Measurements from ENCODE around the gene GAP43.

The GAP43 gene

DNA sequence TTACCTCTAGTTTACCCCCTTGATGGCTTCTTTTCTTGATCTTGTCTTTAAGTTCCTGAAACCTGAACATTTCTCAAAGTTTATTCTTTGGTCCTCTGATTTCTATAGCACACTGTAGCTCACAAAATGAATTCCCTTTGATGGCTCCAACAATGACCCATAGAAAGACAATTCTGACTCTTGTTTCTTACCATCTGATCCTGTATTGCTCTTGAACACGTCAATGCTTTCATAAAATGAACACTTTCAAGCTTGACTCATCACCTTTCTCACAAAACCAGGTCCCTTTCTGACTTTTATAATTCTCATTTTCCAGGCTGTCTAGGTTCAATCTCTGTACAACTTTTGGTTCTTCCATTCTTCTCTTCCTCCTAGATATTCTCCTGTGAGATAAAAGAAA lies 5.7 kb upstream of the GAP43 start:
- DNase-seq (no peak), ATAC-seq (peak; percentile 75)
- Mint-ChIP-seq H3K27me3 (peaks cover 32% of the 10 kb centered on the region), H3K27ac (peak overlapping the region in 1 of 2 donors; percentile 73), H3K4me3 (no peak overlapping the region), H3K9me3 (no peaks in the 10 kb centered on the region), H3K4me1 (peaks cover 8% of the 10 kb centered on the region)

DNA sequence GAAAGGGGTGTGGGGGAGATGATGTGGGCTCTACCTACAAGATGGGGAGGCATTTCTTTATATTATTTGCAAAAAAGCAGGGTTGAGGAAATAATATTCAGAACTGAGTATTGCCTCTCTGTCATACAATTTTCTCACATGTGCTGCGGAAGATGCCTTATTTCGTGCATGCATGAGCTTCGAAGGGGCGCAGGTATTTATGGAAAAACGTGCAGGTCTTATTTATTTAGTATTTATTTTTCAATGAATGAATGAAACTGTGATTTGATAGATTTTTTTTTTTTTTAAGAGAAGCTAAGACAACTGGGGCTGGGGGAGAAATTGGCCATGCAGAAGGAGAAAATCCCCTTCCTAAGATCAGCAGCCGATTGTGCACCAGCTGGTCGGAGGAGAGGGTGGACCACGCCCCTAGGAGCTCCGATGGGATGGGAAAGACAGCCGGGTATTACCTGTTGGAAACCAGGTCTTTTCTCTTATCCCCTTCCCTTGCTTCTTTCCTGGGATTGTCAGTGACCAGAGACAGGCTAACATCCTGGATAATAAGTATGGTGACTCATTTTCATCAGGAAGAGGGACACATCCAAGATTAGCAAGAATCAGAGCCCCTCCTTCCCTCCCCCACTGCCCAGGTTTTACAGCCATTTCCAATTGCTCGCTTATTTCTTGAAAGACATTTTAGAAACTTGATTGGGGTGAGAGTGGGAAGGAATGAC lies 875 bp downstream of the GAP43 start:
- DNase-seq = no peak
- Mint-ChIP-seq H3K4me3 (peak overlapping the region; percentile 48 to 54), H3K27ac (no peak overlapping the region), H3K4me1 (peaks cover 17% of the 10 kb centered on the region), H3K9me3 (no peaks in the 10 kb centered on the region), H3K27me3 (peaks cover 62% of the 10 kb centered on the region)
- ATAC-seq = no peak

DNA sequence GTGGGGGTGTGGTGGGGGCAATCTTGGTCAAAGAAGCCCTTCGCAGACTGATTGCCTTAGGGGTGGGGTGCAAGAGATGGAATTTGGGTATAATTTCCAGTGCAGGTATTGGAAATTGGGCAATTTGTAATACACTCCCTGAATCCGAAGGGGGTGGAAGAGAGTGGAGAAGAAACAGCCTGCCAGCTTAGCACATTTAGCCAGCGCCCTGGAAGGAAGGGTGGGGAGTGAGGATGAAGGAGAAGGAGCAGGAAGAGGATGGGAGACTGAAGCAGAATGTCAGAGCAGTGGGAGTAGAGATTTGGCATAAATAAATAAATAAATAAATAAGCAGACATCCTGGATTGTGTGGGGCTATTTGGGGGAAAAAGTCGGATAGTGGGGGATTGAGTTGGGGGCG lies 1.6 kb downstream of the GAP43 start:
- Mint-ChIP-seq H3K9me3 (no peaks in the 10 kb centered on the region), H3K27ac (no peak overlapping the region), H3K4me1 (peaks cover 17% of the 10 kb centered on the region), H3K4me3 (no peak overlapping the region), H3K27me3 (peaks cover 57% of the 10 kb centered on the region)
- ATAC-seq (no peak), DNase-seq (no peak)

DNA sequence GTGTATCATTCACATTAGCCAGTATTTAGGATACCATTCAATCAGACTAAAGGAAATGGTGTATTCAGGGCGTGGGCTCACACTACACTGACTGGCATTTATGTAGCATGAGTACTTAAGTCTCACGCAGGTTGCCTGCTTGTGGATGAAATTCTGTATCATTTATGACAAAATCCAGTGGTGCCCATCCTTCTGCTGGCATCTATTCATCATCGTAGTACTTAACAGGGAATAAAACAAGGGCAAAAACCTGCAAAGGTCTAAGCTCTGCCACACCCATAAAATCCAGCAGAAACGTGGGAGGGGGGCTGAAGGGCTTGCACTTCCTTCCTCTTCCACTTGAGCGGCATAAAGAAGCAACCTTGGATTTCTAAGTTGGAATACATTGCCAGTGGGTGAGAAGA lies 2.7 kb downstream of the GAP43 start:
- ATAC-seq (no peak), DNase-seq (no peak)
- Mint-ChIP-seq H3K4me1 (peaks cover 17% of the 10 kb centered on the region), H3K9me3 (no peaks in the 10 kb centered on the region), H3K4me3 (no peak overlapping the region), H3K27ac (peak overlapping the region in 1 of 2 donors; percentile 28), H3K27me3 (peaks cover 57% of the 10 kb centered on the region)

DNA sequence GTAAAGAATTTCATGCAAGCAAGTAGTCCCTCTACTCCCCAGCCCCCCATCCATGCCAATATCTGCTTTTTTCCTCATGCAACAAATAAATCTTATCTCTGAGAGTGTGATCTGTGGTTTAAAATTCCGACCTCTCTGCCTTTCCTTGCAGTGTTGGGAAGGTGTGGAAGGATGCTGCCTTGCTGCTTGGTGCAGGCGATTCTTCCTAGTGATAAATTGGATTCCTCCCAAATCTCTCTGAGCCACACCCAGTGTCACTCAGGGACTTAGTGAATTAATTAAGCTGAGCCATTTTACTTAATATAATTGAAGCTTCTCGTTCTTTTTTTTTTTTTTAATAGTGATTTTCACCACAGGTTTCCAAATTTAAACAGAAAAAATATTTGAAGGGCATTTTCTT lies 3.4 kb downstream of the GAP43 start:
- H3K4me1 Mint-ChIP-seq = peaks cover 17% of the 10 kb centered on the region
- H3K27me3 Mint-ChIP-seq = peaks cover 50% of the 10 kb centered on the region
- H3K27ac Mint-ChIP-seq = no peak overlapping the region
- ATAC-seq = no peak
- no peak overlapping the region for H3K4me3 Mint-ChIP-seq
- no peaks in the 10 kb centered on the region for H3K9me3 Mint-ChIP-seq
- DNase-seq = no peak

DNA sequence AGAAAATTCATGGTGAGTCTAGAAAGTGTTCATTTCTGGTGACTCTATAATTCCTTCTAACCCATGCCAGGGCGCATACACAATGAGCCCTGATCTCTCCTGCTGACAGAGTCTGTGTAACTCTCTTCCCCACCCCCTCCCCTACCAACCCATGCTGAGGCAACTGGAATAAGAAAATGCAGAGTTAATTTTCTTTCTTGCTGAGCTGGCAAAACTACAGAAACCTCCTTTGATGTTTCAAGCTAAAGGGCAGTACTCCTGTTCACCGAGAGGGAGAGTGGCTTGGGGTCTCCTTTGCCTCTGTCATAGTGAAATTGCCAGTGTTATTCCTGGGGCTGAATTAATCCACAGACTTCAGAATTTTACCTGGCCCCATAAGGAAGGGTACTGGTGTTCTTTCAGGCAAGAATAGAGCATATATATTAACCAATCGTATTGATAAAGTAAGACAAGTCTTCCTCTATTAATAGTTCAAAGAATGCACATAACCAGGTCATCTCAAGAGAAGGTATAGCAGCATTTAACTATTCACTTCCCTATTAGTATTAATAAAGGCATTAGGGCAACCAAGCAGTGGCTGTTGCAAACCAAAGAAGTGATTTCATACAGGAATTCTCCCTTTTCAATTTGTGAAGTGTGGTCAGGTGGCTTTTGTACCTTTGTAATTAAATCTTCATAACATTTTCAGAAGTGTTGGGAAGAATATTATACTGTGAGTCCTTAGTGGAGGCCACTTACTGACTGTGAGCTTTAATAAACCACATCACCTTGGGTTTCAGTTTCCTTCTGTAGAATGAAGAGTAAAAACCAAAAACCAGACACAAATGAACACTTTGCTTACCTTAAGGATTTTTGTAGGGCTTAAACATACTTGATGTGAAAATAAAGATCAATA lies 4.1 kb downstream of the GAP43 start:
- Mint-ChIP-seq H3K27ac (no peak overlapping the region), H3K9me3 (no peaks in the 10 kb centered on the region), H3K4me1 (peaks cover 17% of the 10 kb centered on the region), H3K4me3 (no peak overlapping the region), H3K27me3 (peaks cover 44% of the 10 kb centered on the region)
- ATAC-seq = peak; percentile 62
- DNase-seq = no peak

DNA sequence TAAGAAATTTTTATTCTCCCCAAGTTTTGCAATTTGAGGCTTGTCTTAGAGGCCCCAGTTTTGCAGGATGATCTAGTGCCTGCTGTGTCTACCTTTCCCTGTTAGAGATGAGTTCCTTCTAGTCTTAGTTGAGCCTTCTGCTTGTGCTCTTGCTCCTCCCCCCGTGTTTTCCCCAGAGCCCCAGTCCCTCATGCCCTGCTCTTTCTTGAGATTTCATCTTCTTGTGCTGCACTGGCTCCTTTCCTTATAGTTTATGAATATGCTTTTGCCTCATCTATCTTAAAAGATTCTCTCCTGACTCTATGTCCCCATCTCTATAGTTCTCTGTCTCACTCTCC lies 4.7 kb downstream of the GAP43 start:
- Mint-ChIP-seq H3K27ac (no peak overlapping the region), H3K27me3 (peaks cover 43% of the 10 kb centered on the region), H3K4me1 (peaks cover 15% of the 10 kb centered on the region), H3K4me3 (no peak overlapping the region), H3K9me3 (no peaks in the 10 kb centered on the region)
- DNase-seq (no peak), ATAC-seq (peak; percentile 46)

DNA sequence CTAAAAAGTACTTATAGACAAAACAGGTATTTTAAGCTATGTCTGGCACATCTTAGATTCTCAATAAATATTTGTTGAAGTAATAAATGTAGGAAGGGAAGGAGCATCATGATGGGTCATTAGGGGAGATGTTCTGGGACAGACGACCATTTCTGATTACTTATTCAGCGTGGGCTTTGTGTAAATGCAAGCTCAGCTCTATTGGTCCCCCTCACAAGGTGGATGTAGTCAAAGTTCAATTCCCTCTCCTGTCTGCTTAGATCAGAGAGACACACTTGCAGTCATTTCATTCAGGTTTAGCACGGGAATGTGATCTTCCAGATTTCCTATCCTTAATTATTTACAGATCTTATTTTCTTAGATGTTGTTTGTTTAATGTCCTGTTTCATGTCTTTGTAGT lies 7.5 kb downstream of the GAP43 start:
- no peaks in the 10 kb centered on the region for H3K9me3 Mint-ChIP-seq

DNA sequence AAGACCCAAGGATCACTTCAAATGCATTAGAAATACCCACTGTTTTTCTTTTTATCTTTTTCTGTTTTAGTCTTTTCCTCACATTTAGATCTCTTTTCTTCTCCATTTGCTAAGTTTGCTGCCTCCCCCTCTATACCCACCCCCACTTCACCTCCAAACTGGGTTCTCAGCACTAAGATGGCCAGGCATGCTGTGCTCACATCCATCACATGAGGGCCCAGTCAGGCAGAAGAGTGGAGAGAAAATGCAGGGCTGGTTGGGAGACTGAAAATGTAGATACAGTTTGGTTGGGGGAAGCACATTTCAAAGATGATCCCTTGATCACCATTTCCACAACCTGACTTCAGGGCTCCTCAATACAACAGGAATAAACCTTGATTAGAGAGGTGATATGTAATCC lies 8.7 kb downstream of the GAP43 start:
- ATAC-seq = no peak
- H3K4me3 Mint-ChIP-seq = no peak overlapping the region
- H3K27me3 Mint-ChIP-seq = peaks cover 12% of the 10 kb centered on the region
- no peak overlapping the region for H3K27ac Mint-ChIP-seq
- no peaks in the 10 kb centered on the region for H3K4me1 Mint-ChIP-seq
- peaks cover 0 to 1% of the 10 kb centered on the region in 2 donors for H3K9me3 Mint-ChIP-seq
- DNase-seq = no peak

More for the DNA sequence above, 7.5 kb downstream of the GAP43 start:
- no peak for ATAC-seq
- peaks cover 24% of the 10 kb centered on the region for H3K27me3 Mint-ChIP-seq
- no peak overlapping the region for H3K4me3 Mint-ChIP-seq
- no peaks in the 10 kb centered on the region for H3K4me1 Mint-ChIP-seq
- no peak for DNase-seq
- H3K27ac Mint-ChIP-seq = no peak overlapping the region

DNA sequence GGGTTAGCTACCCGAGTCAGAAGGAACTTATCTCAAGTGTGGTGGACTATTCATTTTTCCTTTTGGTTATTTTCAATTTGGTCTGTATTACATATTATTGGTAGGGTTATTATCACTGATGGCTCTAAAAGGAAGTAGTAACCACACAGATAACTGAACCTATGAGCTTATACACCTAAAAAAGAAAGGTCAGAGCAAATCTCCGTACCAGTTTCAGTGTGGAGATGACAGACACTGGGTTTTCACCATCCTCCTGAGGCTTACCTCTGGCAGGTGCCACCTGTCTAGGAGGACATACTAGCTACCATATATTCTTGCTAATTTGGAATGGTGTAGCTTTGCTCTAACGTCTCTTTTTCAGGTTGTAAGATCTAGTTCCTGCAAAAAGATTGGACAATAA lies 10.2 kb downstream of the GAP43 start:
- Mint-ChIP-seq H3K27me3 (peaks cover 8% of the 10 kb centered on the region), H3K9me3 (peaks cover 0 to 6% of the 10 kb centered on the region in 2 donors), H3K4me3 (no peak overlapping the region), H3K4me1 (no peaks in the 10 kb centered on the region), H3K27ac (no peak overlapping the region)
- ATAC-seq (no peak), DNase-seq (no peak)

DNA sequence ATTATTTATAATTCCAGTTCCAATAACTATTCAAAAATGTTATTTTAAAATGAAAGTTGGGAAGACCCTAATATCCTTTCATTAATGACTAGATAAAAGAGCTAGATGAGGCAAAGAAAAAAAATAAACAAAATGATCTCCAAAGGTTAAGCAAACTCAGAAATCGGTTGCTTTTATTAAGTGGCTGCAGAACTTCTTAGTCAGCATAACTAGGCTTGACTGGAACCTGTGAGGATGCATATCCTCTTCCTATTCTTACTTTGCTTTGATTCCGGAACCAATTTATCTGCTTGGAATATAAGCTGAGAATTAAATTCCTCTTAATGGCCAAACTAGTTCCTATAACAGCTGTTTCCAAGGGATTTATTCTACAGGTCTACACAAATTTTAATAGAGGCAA lies 10.7 kb downstream of the GAP43 start:
- no peak overlapping the region for H3K27ac Mint-ChIP-seq
- ATAC-seq (no peak), DNase-seq (no peak)
- H3K9me3 Mint-ChIP-seq = peaks cover 0 to 6% of the 10 kb centered on the region in 2 donors
- H3K4me1 Mint-ChIP-seq = no peaks in the 10 kb centered on the region
- no peak overlapping the region for H3K4me3 Mint-ChIP-seq
- peaks cover 8% of the 10 kb centered on the region for H3K27me3 Mint-ChIP-seq

DNA sequence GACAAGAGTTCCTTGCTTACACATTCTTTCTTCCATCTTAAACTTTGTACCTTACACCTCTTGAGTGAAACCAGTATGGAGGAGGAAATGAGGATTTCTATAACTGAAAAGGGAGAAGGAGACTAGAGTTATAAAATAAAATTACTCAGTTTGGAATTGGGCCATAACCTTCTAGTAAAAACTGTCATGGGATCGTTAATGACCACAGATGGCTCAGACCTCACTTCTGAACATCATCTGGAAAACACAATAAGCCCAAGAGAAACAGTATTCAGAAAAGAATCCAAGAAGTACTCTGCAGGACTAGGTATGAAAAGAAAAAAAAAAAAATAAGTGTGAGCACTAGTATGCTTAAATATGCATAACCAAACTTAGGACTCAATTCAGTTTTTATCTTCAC lies 12.1 kb downstream of the GAP43 start:
- Mint-ChIP-seq H3K27me3 (peaks cover 8% of the 10 kb centered on the region), H3K9me3 (peaks cover 0 to 6% of the 10 kb centered on the region in 2 donors), H3K4me3 (no peak overlapping the region), H3K27ac (no peak overlapping the region), H3K4me1 (no peaks in the 10 kb centered on the region)
- DNase-seq (no peak), ATAC-seq (no peak)

DNA sequence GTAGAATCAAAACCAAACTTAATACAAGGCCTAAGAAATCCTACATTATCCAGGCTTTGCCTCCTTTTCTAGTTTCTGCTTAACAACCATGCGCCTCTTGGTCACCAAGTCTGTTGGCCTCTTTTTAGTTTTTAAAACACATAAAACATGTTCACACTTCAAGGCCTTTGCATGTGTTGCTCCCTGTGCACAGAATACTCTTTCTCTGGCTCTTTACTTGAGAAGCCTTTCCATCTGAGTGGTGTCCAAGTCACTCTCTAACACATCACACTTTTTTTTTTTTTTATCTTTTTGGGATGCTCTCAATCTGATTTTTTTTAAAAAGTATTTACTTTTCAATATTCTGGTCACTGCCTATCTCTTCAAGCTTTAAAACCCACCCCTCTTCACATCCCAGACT lies 14.9 kb downstream of the GAP43 start:
- Mint-ChIP-seq H3K4me1 (no peaks in the 10 kb centered on the region), H3K4me3 (no peak overlapping the region), H3K9me3 (peaks cover 0 to 6% of the 10 kb centered on the region in 2 donors), H3K27ac (no peak overlapping the region), H3K27me3 (peaks cover 16% of the 10 kb centered on the region)
- ATAC-seq (no peak), DNase-seq (no peak)

DNA sequence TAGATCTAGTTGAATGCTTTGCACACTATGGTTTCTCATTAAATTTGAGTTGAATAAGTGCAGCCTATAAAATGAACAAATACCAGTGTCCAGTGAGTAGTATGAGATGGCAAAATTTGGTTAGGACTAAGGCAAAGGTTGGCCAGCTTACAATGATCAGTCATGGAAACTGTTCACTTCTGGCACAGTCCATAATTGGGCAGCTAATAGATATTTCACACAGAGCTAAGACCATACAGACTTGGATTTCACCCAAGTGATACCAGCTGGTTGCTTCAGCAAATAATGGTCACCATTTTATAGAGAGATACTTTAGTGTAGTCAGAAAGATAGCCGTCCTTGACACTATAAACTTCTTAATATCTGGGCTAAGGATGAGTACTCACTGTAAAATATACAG lies 15.7 kb downstream of the GAP43 start:
- DNase-seq (no peak), ATAC-seq (no peak)
- Mint-ChIP-seq H3K27ac (no peak overlapping the region), H3K27me3 (peaks cover 15% of the 10 kb centered on the region), H3K9me3 (peaks cover 0 to 6% of the 10 kb centered on the region in 2 donors), H3K4me3 (no peak overlapping the region), H3K4me1 (no peaks in the 10 kb centered on the region)

DNA sequence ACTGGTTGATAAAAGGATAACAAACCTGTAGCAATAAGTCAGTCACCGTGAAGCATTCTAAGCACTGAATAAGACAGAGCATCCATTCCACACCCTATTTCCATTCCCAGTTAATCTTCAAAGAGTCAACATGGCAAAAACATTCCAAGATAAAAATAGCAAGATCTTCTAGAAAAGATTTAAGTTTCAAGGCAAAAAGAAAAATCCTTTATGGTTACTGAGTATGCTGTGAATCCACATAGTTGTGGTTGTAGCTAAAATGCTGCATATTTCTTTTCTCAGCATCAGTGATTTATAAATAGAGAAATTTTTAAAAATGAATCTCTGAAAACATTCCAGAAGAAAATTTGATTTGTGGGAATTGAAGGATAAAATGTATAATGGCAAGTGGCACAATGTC lies 21.1 kb downstream of the GAP43 start:
- peaks cover 34% of the 10 kb centered on the region for H3K27me3 Mint-ChIP-seq
- no peak for ATAC-seq
- H3K9me3 Mint-ChIP-seq = peaks cover 0 to 8% of the 10 kb centered on the region in 2 donors
- H3K4me3 Mint-ChIP-seq = no peak overlapping the region
- DNase-seq = no peak
- no peak overlapping the region for H3K27ac Mint-ChIP-seq
- H3K4me1 Mint-ChIP-seq = no peaks in the 10 kb centered on the region

DNA sequence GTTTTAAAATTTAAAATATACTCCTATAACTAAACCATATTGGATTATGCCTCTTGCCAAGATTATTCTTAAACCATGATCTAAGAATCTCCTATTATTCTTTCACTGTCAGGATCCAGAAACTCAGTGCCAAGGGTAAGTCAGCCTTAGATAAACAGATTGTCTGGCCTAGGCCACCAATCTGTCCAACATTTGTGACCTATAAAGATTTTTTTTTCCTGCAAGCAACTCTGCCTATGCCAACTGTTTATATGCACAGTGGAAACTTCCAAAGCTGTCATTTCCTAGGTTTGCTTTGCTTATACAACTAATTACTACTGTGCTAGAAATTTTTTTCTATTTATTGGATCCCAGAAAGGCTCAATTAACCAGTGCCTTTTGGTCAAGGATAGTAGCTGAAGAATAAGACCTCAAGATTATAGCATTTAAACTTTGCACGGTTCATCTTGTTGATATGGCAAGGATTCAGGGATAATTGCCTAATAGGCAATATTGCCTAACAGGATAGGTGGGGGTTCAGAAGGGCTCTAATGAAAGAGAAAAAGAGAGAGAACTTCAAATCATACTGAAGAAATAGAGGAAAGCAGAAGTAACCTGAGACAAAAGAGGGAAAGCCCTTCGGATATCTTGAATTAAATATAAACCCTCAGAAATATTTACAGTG lies 22.8 kb downstream of the GAP43 start:
- Mint-ChIP-seq H3K27ac (no peak overlapping the region), H3K9me3 (peaks cover 0 to 9% of the 10 kb centered on the region in 2 donors), H3K4me1 (peaks cover 6% of the 10 kb centered on the region), H3K27me3 (peaks cover 42% of the 10 kb centered on the region), H3K4me3 (no peak overlapping the region)
- ATAC-seq (no peak), DNase-seq (no peak)

Data from stimulated activated naive CD8-positive, alpha-beta T cell treated with anti-CD3 and anti-CD28 coated beads, Interleukin-15, amount 100 ng/mL, for 72 hours (primary cell).